ENCODE measurements around the gene XYLT2. TPM values are rescaled to one million over a fixed set of nuclear protein-coding genes. Genes with fewer than 3 reads are reported as not detected.
A peak's percentile ranks its signal among the peaks of the same experiment; 100 is the strongest.

XYLT2 gene
- total and polyA plus RNA-seq, 2 of the 13 experiments (the other 11 are each of a cell fraction or from before 2014, with no cell fraction given): 17.0 to 22.1 TPM

DNA sequence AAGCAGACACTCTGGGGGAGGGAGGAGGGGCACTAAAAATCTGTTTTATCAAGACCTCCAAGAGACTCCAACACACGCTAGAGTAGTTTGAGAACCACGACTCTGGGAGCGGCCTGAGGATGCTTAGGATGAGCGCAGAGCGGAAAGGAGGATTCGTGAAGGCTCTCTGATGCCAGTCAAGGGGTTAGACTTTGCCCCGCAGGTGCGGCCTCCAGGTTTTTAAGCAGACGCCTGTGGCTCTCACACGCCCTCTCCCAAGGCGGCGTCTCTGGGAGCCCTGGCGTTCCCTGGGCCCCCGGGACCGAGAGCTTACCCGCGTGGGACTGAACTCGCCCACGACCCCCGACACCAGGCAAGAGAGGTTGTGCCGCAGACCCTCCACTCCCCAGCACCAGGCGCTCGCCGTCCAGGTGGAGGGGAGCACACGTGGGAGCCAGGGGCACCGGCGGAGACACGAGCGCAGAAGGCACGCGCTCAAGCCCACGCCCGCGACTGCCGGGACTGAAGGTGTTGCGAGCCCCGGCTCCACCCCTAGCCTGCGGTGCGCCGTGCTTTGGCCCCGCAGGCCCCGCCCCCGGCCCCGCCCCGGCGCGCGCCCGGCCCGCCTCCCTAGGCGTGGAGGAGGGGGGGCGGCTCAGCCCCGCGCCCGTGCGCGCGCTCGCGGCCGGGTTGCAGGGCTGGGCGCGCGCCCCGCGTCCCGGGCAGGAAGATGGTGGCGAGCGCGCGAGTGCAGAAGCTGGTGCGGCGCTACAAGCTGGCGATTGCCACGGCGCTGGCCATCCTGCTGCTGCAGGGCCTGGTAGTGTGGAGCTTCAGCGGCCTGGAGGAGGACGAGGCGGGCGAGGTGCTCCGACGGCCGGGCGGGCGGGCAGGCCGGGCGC lies at the start of gene XYLT2 (continued):
- peak; percentile 76 for TF ChIP-seq SALL1 (CRISPR knock-in tag; IDR thresholded peaks at IDR 0.05)
- no peak for TF ChIP-seq CBX1 (IDR thresholded peaks at IDR 0.05; ENCODE audit: low read depth)
- TF ChIP-seq SAFB2 (CRISPR knock-in tag; IDR thresholded peaks at IDR 0.05; ENCODE audit: borderline replicate concordance, low read depth): no peak; the same call in 1 of the 2 replicates
- no peak; the same call in 1 of the 2 replicates for TF ChIP-seq THAP11 (CRISPR knock-in tag; IDR thresholded peaks at IDR 0.05)
- no peak for TF ChIP-seq KLF9 (CRISPR knock-in tag; IDR thresholded peaks at IDR 0.05; ENCODE audit: low read depth)
- no peak for TF ChIP-seq RCOR2 (CRISPR knock-in tag; IDR thresholded peaks at IDR 0.05)
- no peak for TF ChIP-seq ZNF652 (CRISPR knock-in tag; IDR thresholded peaks at IDR 0.05; ENCODE audit: borderline replicate concordance, low read depth)
- TF ChIP-seq, protein P1, sequence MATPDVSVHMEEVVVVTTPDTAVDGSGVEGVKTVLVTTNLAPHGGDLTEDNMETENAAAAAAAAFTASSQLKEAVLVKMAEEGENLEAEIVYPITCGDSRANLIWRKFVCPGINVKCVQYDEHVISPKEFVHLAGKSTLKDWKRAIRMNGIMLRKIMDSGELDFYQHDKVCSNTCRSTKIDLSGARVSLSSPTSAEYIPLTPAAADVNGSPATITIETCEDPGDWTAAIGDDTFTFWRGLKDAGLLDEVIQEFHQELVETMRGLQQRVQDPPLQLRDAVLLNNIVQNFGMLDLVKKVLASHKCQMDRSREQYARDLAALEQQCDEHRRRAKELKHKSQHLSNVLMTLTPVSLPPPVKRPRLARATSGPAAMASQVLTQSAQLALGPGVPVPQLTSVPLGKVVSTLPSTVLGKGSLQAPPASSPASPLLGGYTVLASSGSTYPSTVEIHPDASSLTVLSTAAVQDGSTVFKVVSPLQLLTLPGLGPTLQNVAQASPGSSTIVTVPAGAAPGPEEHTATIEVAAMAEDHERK (CRISPR knock-in tag; IDR thresholded peaks at IDR 0.05; ENCODE audit: low read depth): no peak
- TF ChIP-seq, protein P2, sequence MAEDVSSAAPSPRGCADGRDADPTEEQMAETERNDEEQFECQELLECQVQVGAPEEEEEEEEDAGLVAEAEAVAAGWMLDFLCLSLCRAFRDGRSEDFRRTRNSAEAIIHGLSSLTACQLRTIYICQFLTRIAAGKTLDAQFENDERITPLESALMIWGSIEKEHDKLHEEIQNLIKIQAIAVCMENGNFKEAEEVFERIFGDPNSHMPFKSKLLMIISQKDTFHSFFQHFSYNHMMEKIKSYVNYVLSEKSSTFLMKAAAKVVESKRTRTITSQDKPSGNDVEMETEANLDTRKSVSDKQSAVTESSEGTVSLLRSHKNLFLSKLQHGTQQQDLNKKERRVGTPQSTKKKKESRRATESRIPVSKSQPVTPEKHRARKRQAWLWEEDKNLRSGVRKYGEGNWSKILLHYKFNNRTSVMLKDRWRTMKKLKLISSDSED (CRISPR knock-in tag; IDR thresholded peaks at IDR 0.05): no peak

DNA sequence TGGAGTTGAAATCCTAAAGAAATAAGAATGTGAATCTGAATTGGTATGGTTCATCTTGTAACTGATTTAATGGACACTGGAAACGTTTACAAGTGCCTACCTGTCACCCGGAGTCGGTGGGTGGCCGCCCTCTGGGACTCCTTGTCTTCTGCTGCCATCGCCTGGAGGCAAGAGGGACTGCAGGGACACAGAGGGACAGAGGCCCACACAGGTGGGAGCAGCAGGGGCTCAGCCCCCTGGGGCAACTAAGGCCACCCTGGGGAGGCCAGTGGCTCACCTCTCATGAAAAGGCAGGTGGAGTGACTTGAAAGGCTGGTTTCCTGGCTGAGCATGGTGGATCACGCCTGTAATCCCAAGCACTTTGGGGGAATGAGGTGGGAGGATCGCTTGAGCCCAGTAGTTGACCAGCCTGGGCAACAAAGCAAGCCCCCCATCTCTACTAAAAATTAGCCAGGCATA lies 48.5 kb upstream of the XYLT2 start:
- H3K27ac ChIP-seq (ENCODE audit: extremely low read length, insufficient read depth, low read length): no peak overlapping the region
- H3K4me2 ChIP-seq (ENCODE audit: low read depth, low read length): no peak overlapping the region
- WGBS (ENCODE audit: low lambda C conversion rate): 16% methylated on average over 6 of the region's 7 CpGs
- ChIA-PET CTCF (ENCODE audit: low intra/inter-chr PET ratio, low total read pairs) (interaction anchor here (0.9 to 7.9 kb wide), 10 partner anchors 24 to 218 kb away, joined by 3 to 223 read pairs (median 6); partner anchors contain the start of genes COL1A1 and TMEM92), POLR2A (no interaction called here)
- intact Hi-C loops (cut with micrococcal nuclease; ENCODE audit: unreplicated experiment): loop anchor here (1.0 to 2.0 kb wide), 3 partner anchors 21 to 203 kb away; no protein-coding TSS in a partner anchor
- H3K4me1 ChIP-seq (ENCODE audit: insufficient read depth, low read length): no peaks in the 10 kb centered on the region
- in situ Hi-C loops (cut with HindIII; ENCODE audit: extremely low pct_ligation_motif_present, low pct_unique_long_range_greater_than_20kb): no loop called here
- no peak overlapping the region for H2AFZ ChIP-seq (ENCODE audit: low read length)
- no peak overlapping the region for H3K9ac ChIP-seq (ENCODE audit: insufficient read depth, low read depth, low read length)
- H3K9me3 ChIP-seq (ENCODE audit: low read length): no peaks in the 10 kb centered on the region
- H3K79me2 ChIP-seq (ENCODE audit: insufficient read depth, low read length): no peaks in the 10 kb centered on the region
- peaks cover 2 to 4% of the 10 kb centered on the region in 2 experiments; a peak in 2 of 5 replicates for H3K27me3 ChIP-seq (ENCODE audit: control insufficient read depth in 1 of 2, insufficient read depth in 2 of 2, low read length in 2 of 2)
- ATAC-seq (peak; percentile 98), FAIRE-seq (peak; percentile 86), DNase-seq (ENCODE audit: low spot score) (peak; percentile 75)
- H3K36me3 ChIP-seq (replicated peaks in 1 of 2; ENCODE audit: control insufficient read depth in 1 of 2, insufficient read depth in 2 of 2, low read length in 2 of 2): no peaks in the 10 kb centered on the region
- H3K4me3 ChIP-seq (replicated peaks in 1 of 3; ENCODE audit: insufficient read depth in 1 of 3, low read depth in 2 of 3, low read length in 3 of 3): no peak overlapping the region
- BruUV-seq (replicated peaks): no TSS peak
- no peaks in the 10 kb centered on the region for H4K20me1 ChIP-seq (ENCODE audit: insufficient read depth, low read length)
- TF ChIP-seq HOXA9 (CRISPR knock-in tag; IDR thresholded peaks at IDR 0.05; ENCODE audit: borderline replicate concordance) (no peak), ZNF460 (CRISPR knock-in tag; IDR thresholded peaks at IDR 0.05; ENCODE audit: borderline replicate concordance) (no peak), ZNF282 (IDR thresholded peaks at IDR 0.05; ENCODE audit: partially characterized antibody) (no peak), CREB1 (IDR thresholded peaks at IDR 0.05) (no peak), CREB1 (CRISPR knock-in tag; IDR thresholded peaks at IDR 0.05) (no peak)
- TF ChIP-seq, protein P3, sequence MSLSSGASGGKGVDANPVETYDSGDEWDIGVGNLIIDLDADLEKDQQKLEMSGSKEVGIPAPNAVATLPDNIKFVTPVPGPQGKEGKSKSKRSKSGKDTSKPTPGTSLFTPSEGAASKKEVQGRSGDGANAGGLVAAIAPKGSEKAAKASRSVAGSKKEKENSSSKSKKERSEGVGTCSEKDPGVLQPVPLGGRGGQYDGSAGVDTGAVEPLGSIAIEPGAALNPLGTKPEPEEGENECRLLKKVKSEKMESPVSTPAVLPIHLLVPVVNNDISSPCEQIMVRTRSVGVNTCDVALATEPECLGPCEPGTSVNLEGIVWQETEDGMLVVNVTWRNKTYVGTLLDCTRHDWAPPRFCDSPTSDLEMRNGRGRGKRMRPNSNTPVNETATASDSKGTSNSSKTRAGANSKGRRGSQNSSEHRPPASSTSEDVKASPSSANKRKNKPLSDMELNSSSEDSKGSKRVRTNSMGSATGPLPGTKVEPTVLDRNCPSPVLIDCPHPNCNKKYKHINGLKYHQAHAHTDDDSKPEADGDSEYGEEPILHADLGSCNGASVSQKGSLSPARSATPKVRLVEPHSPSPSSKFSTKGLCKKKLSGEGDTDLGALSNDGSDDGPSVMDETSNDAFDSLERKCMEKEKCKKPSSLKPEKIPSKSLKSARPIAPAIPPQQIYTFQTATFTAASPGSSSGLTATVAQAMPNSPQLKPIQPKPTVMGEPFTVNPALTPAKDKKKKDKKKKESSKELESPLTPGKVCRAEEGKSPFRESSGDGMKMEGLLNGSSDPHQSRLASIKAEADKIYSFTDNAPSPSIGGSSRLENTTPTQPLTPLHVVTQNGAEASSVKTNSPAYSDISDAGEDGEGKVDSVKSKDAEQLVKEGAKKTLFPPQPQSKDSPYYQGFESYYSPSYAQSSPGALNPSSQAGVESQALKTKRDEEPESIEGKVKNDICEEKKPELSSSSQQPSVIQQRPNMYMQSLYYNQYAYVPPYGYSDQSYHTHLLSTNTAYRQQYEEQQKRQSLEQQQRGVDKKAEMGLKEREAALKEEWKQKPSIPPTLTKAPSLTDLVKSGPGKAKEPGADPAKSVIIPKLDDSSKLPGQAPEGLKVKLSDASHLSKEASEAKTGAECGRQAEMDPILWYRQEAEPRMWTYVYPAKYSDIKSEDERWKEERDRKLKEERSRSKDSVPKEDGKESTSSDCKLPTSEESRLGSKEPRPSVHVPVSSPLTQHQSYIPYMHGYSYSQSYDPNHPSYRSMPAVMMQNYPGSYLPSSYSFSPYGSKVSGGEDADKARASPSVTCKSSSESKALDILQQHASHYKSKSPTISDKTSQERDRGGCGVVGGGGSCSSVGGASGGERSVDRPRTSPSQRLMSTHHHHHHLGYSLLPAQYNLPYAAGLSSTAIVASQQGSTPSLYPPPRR (CRISPR knock-in tag; IDR thresholded peaks at IDR 0.05; ENCODE audit: borderline replicate concordance): no peak

Data from HepG2 (cell line).